Testis (tissue), 3 donors: ENCODE data around the gene HAPLN1. TPM values are rescaled to one million over a fixed set of nuclear protein-coding genes. Genes with fewer than 3 reads are reported as not detected.

ENCODE experiments used
- DNase-seq: peaks from one replicate; pipeline ENCODE4 v3.0.0-alpha.2; 2019
- H3K27ac ChIP-seq, 2 donors: fragments of 200-600 bp; sonication (generic); one replicate each; pipeline ENCODE4 v1.5.1; 2019
- H3K27me3 ChIP-seq: fragments of 200-600 bp; sonication (generic); one replicate; pipeline ENCODE4 v1.5.1; 2019
- H3K36me3 ChIP-seq: fragments of 200-600 bp; sonication (generic); one replicate; pipeline ENCODE4 v1.5.1; 2017; ENCODE audit warnings: low read depth; ENCODE audit errors: missing control alignments
- H3K4me1 ChIP-seq: fragments of 200-600 bp; sonication (generic); one replicate; pipeline ENCODE4 v1.5.1; 2019
- H3K4me3 ChIP-seq, 2 donors: fragments of 200-600 bp; sonication (generic); one replicate each; pipeline ENCODE4 v1.5.1; 2017 to 2019
- H3K9me3 ChIP-seq: fragments of 200-600 bp; sonication (generic); one replicate; pipeline ENCODE4 v1.5.1; 2017
- POLR2A ChIP-seq: fragments of 450-650 bp; IDR thresholded peaks from one replicate; pipeline ENCODE4 v1.6.1; 2017; ENCODE audit warnings: antibody characterized with exemption, mild to moderate bottlenecking, moderate library complexity
- WGBS, 2 donors: methylation state at CpG; one replicate each; pipeline ENCODE4 v1.1.5; 2018; 5-methylcytosine and 5-hydroxymethylcytosine counted together
- intact Hi-C: fragments of 100-400 bp; cut with DNase I; formaldehyde crosslinking; loops from one replicate; pipeline ENCODE4 v1.15.1; 2023; ENCODE audit warnings: low total_unique reads
- polyA plus RNA-seq: library from polyadenylated mRNA; stranded (reverse); fragments of 350-450 nt; fragmentation: Illumina TruSeq; extraction: RNeasy Lipid Tissue Mini Kit (QIAGEN cat#74804); gene quantifications from one replicate; pipeline ENCODE4 v1.2.3, GENCODE V29; 2014; ENCODE audit warnings: low read depth, low replicate concordance; ENCODE audit not compliant: insufficient read depth
- total RNA-seq, 2 donors: library from RNA; depleted of rRNA; stranded (reverse); fragments of >200 nt; gene quantifications; one replicate each; pipeline ENCODE4 v1.2.3, GENCODE V29; 2016
- TF ChIP-seq, protein P1 (sequence below), 3 experiments: fragments of 450-650 bp in 2 of 3; fragments of 200-600 bp in 1 of 3; sonication (generic) in 1 of 3; IDR thresholded peaks; one replicate each; pipeline ENCODE4 v1.5.1; 2016 to 2019; ENCODE audit warnings: antibody characterized with exemption in 3 of 3, mild to moderate bottlenecking in 2 of 3, moderate library complexity in 1 of 3

HAPLN1 gene
- total and polyA plus RNA-seq, 3 donors from 2014 or later, result not detected

GRCh38 chr5:83687124-83687619 is 33.5 kb downstream of the HAPLN1 start:
- no peak overlapping the region for H3K27ac ChIP-seq
- WGBS, 2 donors, result 52 to 69% methylated on average over 2 of the region's 2 CpGs
- no peaks in the 10 kb centered on the region for H3K27me3 ChIP-seq
- intact Hi-C loops, result no loop called here
- no peaks in the 10 kb centered on the region for H3K4me1 ChIP-seq
- H3K36me3 ChIP-seq, result no peaks in the 10 kb centered on the region
- no peak overlapping the region for H3K4me3 ChIP-seq
- DNase-seq, result no peak
- TF ChIP-seq, protein P1, sequence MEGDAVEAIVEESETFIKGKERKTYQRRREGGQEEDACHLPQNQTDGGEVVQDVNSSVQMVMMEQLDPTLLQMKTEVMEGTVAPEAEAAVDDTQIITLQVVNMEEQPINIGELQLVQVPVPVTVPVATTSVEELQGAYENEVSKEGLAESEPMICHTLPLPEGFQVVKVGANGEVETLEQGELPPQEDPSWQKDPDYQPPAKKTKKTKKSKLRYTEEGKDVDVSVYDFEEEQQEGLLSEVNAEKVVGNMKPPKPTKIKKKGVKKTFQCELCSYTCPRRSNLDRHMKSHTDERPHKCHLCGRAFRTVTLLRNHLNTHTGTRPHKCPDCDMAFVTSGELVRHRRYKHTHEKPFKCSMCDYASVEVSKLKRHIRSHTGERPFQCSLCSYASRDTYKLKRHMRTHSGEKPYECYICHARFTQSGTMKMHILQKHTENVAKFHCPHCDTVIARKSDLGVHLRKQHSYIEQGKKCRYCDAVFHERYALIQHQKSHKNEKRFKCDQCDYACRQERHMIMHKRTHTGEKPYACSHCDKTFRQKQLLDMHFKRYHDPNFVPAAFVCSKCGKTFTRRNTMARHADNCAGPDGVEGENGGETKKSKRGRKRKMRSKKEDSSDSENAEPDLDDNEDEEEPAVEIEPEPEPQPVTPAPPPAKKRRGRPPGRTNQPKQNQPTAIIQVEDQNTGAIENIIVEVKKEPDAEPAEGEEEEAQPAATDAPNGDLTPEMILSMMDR (IDR thresholded peaks at IDR 0.05), result no peak
- no peak for TF ChIP-seq POLR2A
- no peaks in the 10 kb centered on the region for H3K9me3 ChIP-seq

GRCh38 chr5:83686251-83686650 is 34.4 kb downstream of the HAPLN1 start:
- DNase-seq, result no peak
- Histone ChIP-seq H3K27ac (no peak overlapping the region), H3K36me3 (no peaks in the 10 kb centered on the region), H3K4me1 (no peaks in the 10 kb centered on the region), H3K4me3 (no peak overlapping the region), H3K27me3 (no peaks in the 10 kb centered on the region), H3K9me3 (no peaks in the 10 kb centered on the region)
- intact Hi-C loops, result no loop called here
- TF ChIP-seq, protein P1 (IDR thresholded peaks at IDR 0.05), result no peak
- TF ChIP-seq POLR2A, result no peak
- 77 to 91% methylated on average over 2 of the region's 2 CpGs for WGBS, 2 donors

DNA sequence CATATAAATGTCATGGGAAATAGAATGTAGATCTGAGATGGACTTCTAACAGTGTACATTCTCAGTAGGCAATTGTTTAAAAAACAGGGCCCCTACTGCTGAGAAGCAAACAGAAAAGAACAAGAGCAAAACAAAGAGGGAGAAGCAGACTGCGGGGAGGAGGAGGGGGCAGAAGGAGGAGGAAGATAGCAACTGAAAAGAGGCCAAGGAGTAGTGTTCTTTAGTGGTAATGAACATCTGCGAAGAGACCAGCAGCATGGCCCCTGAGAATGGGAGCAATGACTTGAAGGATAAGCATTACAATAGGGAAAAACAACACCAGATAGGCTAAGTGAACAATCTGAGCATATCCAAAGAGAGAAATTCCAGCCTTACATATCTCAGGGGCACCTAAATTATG is 36.8 kb downstream of the HAPLN1 start:
- Histone ChIP-seq H3K9me3 (no peaks in the 10 kb centered on the region), H3K36me3 (no peaks in the 10 kb centered on the region), H3K4me3 (no peak overlapping the region), H3K4me1 (no peaks in the 10 kb centered on the region), H3K27me3 (no peaks in the 10 kb centered on the region), H3K27ac (no peak overlapping the region)
- no peak for TF ChIP-seq POLR2A
- TF ChIP-seq, protein P1 (IDR thresholded peaks at IDR 0.05), result no peak
- 76 to 87% methylated on average over 2 of the region's 2 CpGs for WGBS, 2 donors
- intact Hi-C loops, result no loop called here
- DNase-seq, result no peak

GRCh38 chr5:83672646-83673045 is 48.0 kb downstream of the HAPLN1 start:
- Histone ChIP-seq H3K4me1 (no peaks in the 10 kb centered on the region), H3K27ac (no peak overlapping the region), H3K27me3 (no peaks in the 10 kb centered on the region), H3K36me3 (no peaks in the 10 kb centered on the region), H3K4me3 (no peak overlapping the region), H3K9me3 (no peaks in the 10 kb centered on the region)
- DNase-seq, result no peak
- TF ChIP-seq POLR2A, result no peak
- TF ChIP-seq, protein P1 (IDR thresholded peaks at IDR 0.05), result no peak
- intact Hi-C loops, result no loop called here

DNA sequence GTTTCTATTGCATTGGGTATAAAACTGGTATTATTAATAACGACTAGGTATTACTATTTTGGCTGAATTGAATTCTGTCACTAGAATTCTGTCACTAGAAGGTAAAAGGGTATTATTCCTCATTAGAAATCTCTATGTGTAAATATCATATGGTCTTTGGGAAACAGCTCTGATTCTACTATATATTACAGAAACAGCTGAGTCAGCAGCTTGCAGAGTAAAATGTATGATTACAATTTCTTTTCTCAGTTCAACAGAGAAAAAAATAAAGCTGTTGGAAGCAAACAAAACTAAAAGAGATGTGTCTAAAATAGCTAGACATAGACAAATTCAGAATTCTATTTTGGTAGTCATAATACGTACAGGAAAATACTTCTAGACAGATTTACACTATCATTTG is 48.5 kb downstream of the HAPLN1 start:
- WGBS, 2 donors, result 60 to 64% methylated on average over 2 of the region's 2 CpGs

More for the DNA sequence above, 48.5 kb downstream of the HAPLN1 start:
- TF ChIP-seq, protein P1 (IDR thresholded peaks at IDR 0.05), result no peak
- no peak for TF ChIP-seq POLR2A
- H3K27me3 ChIP-seq, result no peaks in the 10 kb centered on the region
- H3K36me3 ChIP-seq, result no peaks in the 10 kb centered on the region
- intact Hi-C loops, result no loop called here
- H3K4me3 ChIP-seq, result no peak overlapping the region
- H3K4me1 ChIP-seq, result no peaks in the 10 kb centered on the region
- no peak overlapping the region for H3K27ac ChIP-seq
- no peak for DNase-seq
- H3K9me3 ChIP-seq, result no peaks in the 10 kb centered on the region
